WI38 (cell line): ENCODE data around the gene FHAD1.

Source experiments
- H3K4me3 ChIP-seq: 2 replicates; pipeline ENCODE4 v1.5.1; 2011; ENCODE audit warnings: low read depth, mild to moderate bottlenecking, control low read depth, low read length
- TF ChIP-seq, protein P1 (sequence below): IDR thresholded peaks from 2 replicates; pipeline ENCODE4 v1.5.1; 2012; ENCODE audit warnings: low read depth, mild to moderate bottlenecking, control low read depth, low read length

FHAD1 gene

DNA sequence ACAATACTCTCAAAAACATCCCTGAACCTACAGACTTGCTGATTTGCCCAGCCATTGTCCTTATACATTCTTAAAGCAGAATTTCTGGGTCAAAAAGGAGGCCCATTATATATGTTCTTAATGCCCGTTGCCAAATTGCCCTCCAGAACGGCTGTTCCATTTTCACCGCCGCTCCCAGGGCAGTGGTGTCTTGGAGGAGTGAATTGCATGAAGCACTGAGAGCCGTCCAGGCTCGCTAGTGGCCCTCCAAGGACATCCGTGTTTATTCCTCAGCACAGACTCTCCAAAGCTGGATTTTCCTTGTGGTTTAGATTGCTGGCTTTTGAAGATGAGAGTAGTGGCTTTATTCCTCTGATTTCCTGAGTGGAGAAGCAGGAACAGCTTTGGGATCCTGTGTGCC lies 68.8 kb downstream of the FHAD1 start:
- TF ChIP-seq, protein P1, sequence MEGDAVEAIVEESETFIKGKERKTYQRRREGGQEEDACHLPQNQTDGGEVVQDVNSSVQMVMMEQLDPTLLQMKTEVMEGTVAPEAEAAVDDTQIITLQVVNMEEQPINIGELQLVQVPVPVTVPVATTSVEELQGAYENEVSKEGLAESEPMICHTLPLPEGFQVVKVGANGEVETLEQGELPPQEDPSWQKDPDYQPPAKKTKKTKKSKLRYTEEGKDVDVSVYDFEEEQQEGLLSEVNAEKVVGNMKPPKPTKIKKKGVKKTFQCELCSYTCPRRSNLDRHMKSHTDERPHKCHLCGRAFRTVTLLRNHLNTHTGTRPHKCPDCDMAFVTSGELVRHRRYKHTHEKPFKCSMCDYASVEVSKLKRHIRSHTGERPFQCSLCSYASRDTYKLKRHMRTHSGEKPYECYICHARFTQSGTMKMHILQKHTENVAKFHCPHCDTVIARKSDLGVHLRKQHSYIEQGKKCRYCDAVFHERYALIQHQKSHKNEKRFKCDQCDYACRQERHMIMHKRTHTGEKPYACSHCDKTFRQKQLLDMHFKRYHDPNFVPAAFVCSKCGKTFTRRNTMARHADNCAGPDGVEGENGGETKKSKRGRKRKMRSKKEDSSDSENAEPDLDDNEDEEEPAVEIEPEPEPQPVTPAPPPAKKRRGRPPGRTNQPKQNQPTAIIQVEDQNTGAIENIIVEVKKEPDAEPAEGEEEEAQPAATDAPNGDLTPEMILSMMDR, result no peak
- no peak overlapping the region for H3K4me3 ChIP-seq

DNA sequence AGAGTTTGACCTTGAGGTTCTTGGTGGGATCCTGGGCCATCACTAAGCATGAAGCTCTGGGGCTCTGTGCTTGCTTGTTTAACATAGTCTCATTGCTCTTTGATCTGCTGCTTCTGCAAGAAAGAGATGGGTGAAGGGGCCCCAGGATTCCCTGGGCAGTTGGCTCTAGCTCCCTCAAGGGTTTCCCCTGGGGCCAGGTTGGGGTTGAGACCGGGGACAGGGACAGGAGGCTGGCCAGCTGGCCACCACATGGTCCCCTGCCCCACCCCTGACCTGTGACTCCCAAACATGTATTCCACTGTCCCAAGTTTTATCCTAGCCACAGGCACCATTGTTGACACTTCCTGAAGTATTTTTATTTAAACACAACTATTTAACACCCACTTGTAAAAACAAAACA lies 69.5 kb downstream of the FHAD1 start:
- TF ChIP-seq, protein P1, result no peak
- H3K4me3 ChIP-seq, result no peak overlapping the region

DNA sequence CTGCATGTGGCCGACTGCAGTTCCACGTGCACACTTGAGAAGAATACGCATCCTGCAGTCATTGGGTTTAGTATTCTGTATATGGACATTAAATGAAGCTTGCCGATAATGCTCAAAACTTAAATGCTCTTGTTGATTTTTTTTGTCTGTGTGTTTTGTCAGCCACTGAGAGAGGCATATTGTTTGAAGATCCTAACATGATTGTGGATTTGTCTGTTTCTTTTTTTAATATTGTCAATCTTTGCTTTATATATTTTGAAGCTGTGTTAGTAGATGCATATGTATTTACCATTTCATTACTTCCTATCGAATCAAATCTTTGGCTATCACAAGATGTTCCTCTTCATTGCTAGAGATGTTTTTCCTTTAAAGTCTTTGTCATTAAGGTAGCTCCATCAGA lies 73.2 kb downstream of the FHAD1 start:
- no peak overlapping the region for H3K4me3 ChIP-seq
- TF ChIP-seq, protein P1, result no peak

DNA sequence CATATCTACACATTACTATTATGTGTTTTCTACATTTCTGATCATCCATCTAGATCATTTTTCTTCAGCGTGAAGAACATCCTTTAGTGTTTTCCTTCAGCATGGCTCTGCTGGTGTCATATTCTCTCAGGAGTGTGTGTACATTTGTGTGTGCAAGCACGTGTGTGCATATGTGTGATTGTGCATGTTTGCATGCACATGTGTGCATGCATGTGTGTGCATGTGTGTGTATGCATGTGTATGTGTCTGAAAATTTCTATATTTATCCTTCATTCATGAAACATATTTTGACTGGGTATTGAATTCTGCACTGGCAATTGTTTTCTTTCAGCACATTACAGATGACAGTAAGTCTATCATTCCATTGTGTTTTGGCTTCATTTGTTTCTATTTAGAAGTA lies 74.6 kb downstream of the FHAD1 start:
- H3K4me3 ChIP-seq, result no peak overlapping the region
- TF ChIP-seq, protein P1, result no peak

DNA sequence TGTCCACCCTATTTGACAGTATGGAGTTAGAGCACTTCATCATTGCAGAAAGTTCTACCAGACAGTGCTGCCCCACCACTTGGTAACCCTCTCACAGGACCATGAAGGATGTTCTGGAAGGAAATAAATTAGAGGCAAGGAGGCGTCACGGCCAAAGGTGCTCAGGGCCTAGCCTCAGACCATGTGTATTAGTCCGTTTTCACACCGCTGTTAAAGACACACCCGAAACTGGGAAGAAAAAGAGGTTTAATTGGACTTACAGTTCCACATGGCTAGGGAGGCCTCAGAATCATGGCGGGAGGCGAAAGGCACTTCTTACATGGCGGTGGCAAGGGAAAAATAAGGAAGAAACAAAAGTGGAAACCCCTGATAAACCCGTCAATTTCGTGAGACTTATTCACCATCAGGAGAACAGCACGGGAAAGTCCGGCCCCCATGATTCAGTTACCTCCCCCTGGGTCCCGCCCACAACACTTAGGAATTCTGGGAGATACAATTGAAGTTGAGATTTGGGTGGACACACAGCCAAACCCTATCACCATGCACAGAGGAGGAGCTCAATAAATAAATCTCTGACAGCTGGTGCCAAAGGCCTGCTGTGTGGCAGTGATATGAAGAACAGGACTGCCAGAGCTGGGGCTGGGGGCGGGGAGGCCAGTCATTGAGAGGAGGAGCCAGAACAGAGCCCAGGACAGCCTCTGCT lies 75.8 kb downstream of the FHAD1 start:
- TF ChIP-seq, protein P1, result no peak
- H3K4me3 ChIP-seq, result no peak overlapping the region

DNA sequence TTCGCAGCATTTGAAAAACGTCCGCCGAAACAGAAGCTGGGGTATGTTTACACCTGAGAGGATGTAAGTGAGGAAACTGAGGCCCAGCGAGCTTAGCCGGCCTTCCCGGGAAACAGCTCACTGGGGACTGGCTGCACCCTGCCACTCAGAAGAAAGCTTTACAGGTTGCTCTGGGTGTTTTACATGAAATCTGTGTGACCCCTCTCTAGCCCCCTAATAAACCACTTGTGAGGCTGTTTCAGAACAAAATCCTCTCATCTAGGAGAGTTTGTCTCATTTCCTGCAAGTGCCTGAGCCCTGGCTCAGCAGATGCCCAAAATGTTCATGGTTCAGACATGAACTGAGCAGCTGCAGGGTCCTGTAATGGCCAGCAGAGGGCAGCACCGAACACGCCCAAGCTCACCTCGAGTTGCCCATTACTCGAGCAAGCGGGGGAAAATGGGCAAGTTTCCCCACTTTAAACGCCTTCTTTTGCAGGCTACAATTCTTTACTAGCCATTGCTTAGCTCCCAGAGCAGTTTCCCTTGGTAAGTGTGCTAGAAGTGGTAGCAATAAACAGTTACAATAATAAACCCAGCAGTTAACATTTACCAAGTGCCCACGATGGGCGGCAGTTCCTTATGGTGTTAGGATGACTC lies 76.4 kb downstream of the FHAD1 start:
- H3K4me3 ChIP-seq, result no peak overlapping the region

More for the DNA sequence above, 76.4 kb downstream of the FHAD1 start:
- TF ChIP-seq, protein P1, result peak; percentile 93
